ENCODE measurements around the gene HOXA2.

GRCh38 chr7:27139334-27140125 is 37.0 kb upstream of the HOXA2 start:
- TF ChIP-seq CTCF (IDR thresholded peaks at IDR 0.05 in 4 of 5, conservative IDR thresholded peaks at IDR 0.05 in 1 of 5) (no peak), POLR2A (IDR thresholded peaks at IDR 0.05) (no peak)

Data from gastrocnemius medialis (tissue), 4 donors.